CD4-positive, alpha-beta T cell (primary cell): ENCODE results near the gene WFDC1. TPM values are rescaled to one million over a fixed set of nuclear protein-coding genes. Genes with fewer than 3 reads are reported as not detected.

Experiments used
- ATAC-seq: fragments of 200-7000 bp; cut with Tn5 transposase; one replicate; pipeline ENCODE4 v1.10.0; 2022; ENCODE audit warnings: mild to moderate bottlenecking; ENCODE audit not compliant: poor library complexity
- CTCF ChIA-PET: fragments of 350-600 bp; sonication (Branson Sonifier 250); formaldehyde crosslinking; loops from one replicate; lab custom pipeline; 2021; ENCODE audit warnings: antibody characterized with exemption, inconsistent platforms; lab: Charles Lee
- POLR2A ChIA-PET: fragments of 350-600 bp; sonication (Branson Sonifier 250); formaldehyde crosslinking; loops from one replicate; lab custom pipeline; 2021; ENCODE audit warnings: antibody characterized with exemption, inconsistent platforms; lab: Charles Lee
- DNase-seq, 14 experiments: peaks; one replicate each; pipeline ENCODE4 v3.0.0-alpha.2; 2013 to 2020; ENCODE audit warnings: mixed read lengths in 2 of 14
- H3K27ac ChIP-seq, 2 donors: one replicate each; pipeline versions ENCODE4 v1.5.1 to v1.7.0; 2013; ENCODE audit warnings: low read length in 2 of 2, low read depth in 1 of 2, mild to moderate bottlenecking in 1 of 2
- H3K27me3 ChIP-seq, 2 experiments: 1 replicate in 1 of 2; 2 replicates in 1 of 2; pipeline versions ENCODE4 v1.6.1 to v1.7.0; 2013; ENCODE audit warnings: low read length in 2 of 2, control low read depth in 1 of 2, mild to moderate bottlenecking in 1 of 2, moderate library complexity in 1 of 2; ENCODE audit not compliant: insufficient read depth in 2 of 2, control insufficient read depth in 1 of 2
- H3K36me3 ChIP-seq: one replicate; pipeline ENCODE4 v1.6.1; 2013; ENCODE audit warnings: low read length, control low read depth; ENCODE audit not compliant: insufficient read depth
- H3K4me1 ChIP-seq: one replicate; pipeline ENCODE4 v1.6.1; 2013; ENCODE audit warnings: low read length, control low read depth; ENCODE audit not compliant: insufficient read depth
- H3K4me3 ChIP-seq: one replicate; pipeline ENCODE4 v1.5.1; 2013; ENCODE audit warnings: mild to moderate bottlenecking, low read length, moderate library complexity
- H3K9me3 ChIP-seq, 2 experiments: 1 replicate in 1 of 2; 2 replicates in 1 of 2; pipeline versions ENCODE4 v1.6.1 to v1.7.0; 2013; ENCODE audit warnings: low read length in 2 of 2, mild to moderate bottlenecking in 2 of 2, control low read depth in 1 of 2, moderate library complexity in 1 of 2; ENCODE audit not compliant: control insufficient read depth in 1 of 2, insufficient read depth in 1 of 2
- H3K27ac Mint-ChIP-seq: one replicate; pipeline ENCODE4 v1.8.0; 2020; ENCODE audit warnings: mixed read lengths
- H3K27me3 Mint-ChIP-seq: one replicate; pipeline ENCODE4 v1.8.0; 2021; ENCODE audit warnings: mixed read lengths
- H3K36me3 Mint-ChIP-seq: one replicate; pipeline ENCODE4 v1.8.0; 2021; ENCODE audit warnings: low read depth, mixed read lengths
- H3K4me1 Mint-ChIP-seq: one replicate; pipeline ENCODE4 v1.8.0; 2021; ENCODE audit warnings: low read depth, mixed read lengths
- H3K4me3 Mint-ChIP-seq: one replicate; pipeline ENCODE4 v1.8.0; 2020; ENCODE audit warnings: mild to moderate bottlenecking, mixed read lengths
- H3K9me3 Mint-ChIP-seq: one replicate; pipeline ENCODE4 v1.8.0; 2020; ENCODE audit warnings: mixed read lengths
- CTCF ChIP-seq: fragments of 200-600 bp; IDR thresholded peaks from one replicate; pipeline ENCODE4 v1.8.0; 2022; ENCODE audit warnings: antibody characterized with exemption, mild to moderate bottlenecking
- intact Hi-C, 2 experiments: fragments of 100-400 bp; cut with DNase I in 1 of 2; cut with micrococcal nuclease in 1 of 2; formaldehyde crosslinking; loops; one replicate each; pipeline versions ENCODE4 v1.15.1 to v1.9.0; 2023 to 2025; cut with DNase I, micrococcal nuclease
- total RNA-seq, 174 experiments: library from RNA in 2 of 174; stranded (reverse) in 2 of 174; gene quantifications; one replicate each; pipeline ENCODE4 v1.2.3 and lab custom pipeline; 2021 to 2026

The WFDC1 gene
- total RNA-seq, 2 experiments from 2014 or later, result not detected

GRCh38 chr16:84283314-84284153 lies 11.1 kb upstream of the WFDC1 start:
- Mint-ChIP-seq H3K36me3 (no peaks in the 10 kb centered on the region), H3K27me3 (peaks cover 23% of the 10 kb centered on the region), H3K4me3 (no peak overlapping the region), H3K27ac (no peak overlapping the region), H3K9me3 (no peaks in the 10 kb centered on the region), H3K4me1 (no peaks in the 10 kb centered on the region)
- H3K36me3 ChIP-seq, result no peaks in the 10 kb centered on the region
- H3K9me3 ChIP-seq, result no peaks in the 10 kb centered on the region
- POLR2A ChIA-PET, result no interaction called here
- H3K27ac ChIP-seq, result no peak overlapping the region
- ATAC-seq, result no peak
- DNase-seq, result no peak
- CTCF ChIA-PET, result no interaction called here
- H3K4me3 ChIP-seq, result no peak overlapping the region
- no peaks in the 10 kb centered on the region for H3K27me3 ChIP-seq
- no peaks in the 10 kb centered on the region for H3K4me1 ChIP-seq
- intact Hi-C loops, result no loop called here
- no peak for TF ChIP-seq CTCF

GRCh38 chr16:84284154-84284722 lies 10.4 kb upstream of the WFDC1 start:
- Mint-ChIP-seq H3K27me3 (peaks cover 30% of the 10 kb centered on the region), H3K27ac (no peak overlapping the region), H3K4me1 (no peaks in the 10 kb centered on the region), H3K36me3 (no peaks in the 10 kb centered on the region), H3K4me3 (no peak overlapping the region), H3K9me3 (no peaks in the 10 kb centered on the region)
- Histone ChIP-seq H3K9me3 (no peaks in the 10 kb centered on the region), H3K27me3 (peaks cover 0 to 2% of the 10 kb centered on the region in 2 experiments), H3K4me1 (no peaks in the 10 kb centered on the region), H3K27ac (no peak overlapping the region), H3K4me3 (no peak overlapping the region), H3K36me3 (no peaks in the 10 kb centered on the region)
- POLR2A ChIA-PET, result no interaction called here
- CTCF ChIA-PET, result no interaction called here
- no peak for ATAC-seq
- intact Hi-C loops, result no loop called here
- DNase-seq, result no peak
- TF ChIP-seq CTCF, result no peak

- Histone ChIP-seq H3K36me3 (no peaks in the 10 kb centered on the region), H3K4me3 (no peak overlapping the region), H3K4me1 (no peaks in the 10 kb centered on the region), H3K27ac (no peak overlapping the region), H3K9me3 (no peaks in the 10 kb centered on the region), H3K27me3 (peaks cover 0 to 2% of the 10 kb centered on the region in 2 experiments)
- Mint-ChIP-seq H3K4me3 (no peak overlapping the region), H3K27me3 (peaks cover 36% of the 10 kb centered on the region), H3K36me3 (no peaks in the 10 kb centered on the region), H3K9me3 (no peaks in the 10 kb centered on the region), H3K27ac (no peak overlapping the region), H3K4me1 (no peaks in the 10 kb centered on the region)
- ChIA-PET POLR2A (no interaction called here), CTCF (no interaction called here)
- ATAC-seq (no peak), DNase-seq (no peak)
- intact Hi-C loops, result no loop called here
- TF ChIP-seq CTCF, result no peak
These were observed 8.0 kb upstream of the WFDC1 start for GRCh38 chr16:84286578-84287240.
